T-helper 1 cell treated with Interleukin-12 subunit alpha and Interleukin-12 subunit beta and Interleukin-4 antibody, amounts not matched to agents 30 ng/mL and 1 ng/mL, for 36 hours (primary cell): Measurements from ENCODE around the gene CAPN10. TPM values are rescaled to one million over a fixed set of nuclear protein-coding genes. Genes with fewer than 3 reads are reported as not detected.

Experiments
- intact Hi-C: fragments of 100-400 bp; cut with micrococcal nuclease; formaldehyde crosslinking; loops from one replicate; pipeline ENCODE4 v1.15.1; 2024
- total RNA-seq: library from RNA; stranded (reverse); gene quantifications from 2 replicates; pipeline ENCODE4 v1.2.3, GENCODE V29; 2022

CAPN10 gene
- total RNA-seq, 1 donor from 2014 or later, result 65.8 TPM

GRCh38 chr2:240646900-240647502 is 60.5 kb downstream of the CAPN10 start:
- intact Hi-C loops, result no loop called here

GRCh38 chr2:240647503-240648154 is 61.1 kb downstream of the CAPN10 start:
- intact Hi-C loops, result no loop called here

DNA sequence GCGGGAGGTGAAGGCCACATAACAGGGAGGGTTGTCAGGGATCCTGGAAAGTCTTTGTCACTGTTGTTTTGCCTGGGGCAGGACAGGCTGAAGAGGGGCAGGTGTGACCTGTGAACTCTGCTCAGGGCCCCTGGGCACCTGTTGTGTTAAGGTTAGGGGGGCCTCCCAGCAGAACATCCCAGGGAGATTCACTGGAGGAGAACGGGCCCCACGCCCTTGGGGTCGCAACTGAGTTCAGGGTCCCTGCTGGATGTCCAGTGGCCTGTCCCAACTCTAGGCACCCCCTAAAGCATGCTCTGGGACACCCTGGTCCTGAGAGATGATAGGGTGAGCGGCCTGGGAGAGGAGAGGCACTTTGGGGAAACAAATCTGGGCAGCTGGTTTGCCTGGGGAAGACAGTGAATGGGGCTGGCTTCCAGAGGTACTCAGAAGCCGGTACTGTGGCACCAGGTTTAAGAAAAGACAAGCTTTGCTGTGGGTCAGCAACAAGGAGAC is 61.7 kb downstream of the CAPN10 start:
- intact Hi-C loops, result no loop called here

Other genes with a start within 250 kb of the CAPN10 start
- 4.6 and 5.4 TPM in 2 replicates for gene GPC1, start 151.1 kb upstream of the CAPN10 start, total RNA-seq
- gene ANKMY1, start 28.7 kb upstream of the CAPN10 start, total RNA-seq, result 28.6 and 33.0 TPM in 2 replicates
- gene DUSP28, start 26.4 kb upstream of the CAPN10 start, total RNA-seq, result 10.3 and 10.9 TPM in 2 replicates
- gene RNPEPL1, start 18.2 kb upstream of the CAPN10 start, total RNA-seq, result 115 and 121 TPM in 2 replicates
- 13.5 and 16.6 TPM in 2 replicates for gene GPR35, start 38.7 kb downstream of the CAPN10 start, total RNA-seq
- gene AQP12B, start 96.2 kb downstream of the CAPN10 start, total RNA-seq, result not detected in 2 replicates
- not detected in 2 replicates for gene AQP12A, start 105.1 kb downstream of the CAPN10 start, total RNA-seq
- 0.17 and 0.42 TPM in 2 replicates for gene KIF1A, start 233.5 kb downstream of the CAPN10 start, total RNA-seq